IPS-18a (cell line): ENCODE data around the gene B3GNT5.
A peak's percentile ranks its signal among the peaks of the same experiment; 100 is the strongest.

Experiments used
- H3K27ac ChIP-seq: one replicate; pipeline ENCODE4 v1.5.1; 2013; ENCODE audit warnings: low read length
- H3K27me3 ChIP-seq: one replicate; pipeline ENCODE4 v1.6.1; 2013; ENCODE audit warnings: mild to moderate bottlenecking, low read length; ENCODE audit not compliant: control insufficient read depth, insufficient read depth
- H3K36me3 ChIP-seq: one replicate; pipeline ENCODE4 v1.6.1; 2013; ENCODE audit warnings: low read depth, low read length; ENCODE audit not compliant: control insufficient read depth
- H3K4me1 ChIP-seq: one replicate; pipeline ENCODE4 v1.6.1; 2013; ENCODE audit warnings: low read depth, low read length; ENCODE audit not compliant: control insufficient read depth
- H3K4me3 ChIP-seq: one replicate; pipeline ENCODE4 v1.5.1; 2013; ENCODE audit warnings: low read length
- H3K9ac ChIP-seq: one replicate; pipeline ENCODE4 v1.6.1; 2013; ENCODE audit warnings: mild to moderate bottlenecking, low read length, moderate library complexity
- H3K9me3 ChIP-seq: one replicate; pipeline ENCODE4 v1.6.1; 2013; ENCODE audit warnings: low read depth, low read length; ENCODE audit not compliant: control insufficient read depth

The B3GNT5 gene

GRCh38 chr3:183255348-183255730 is 2.3 kb downstream of the B3GNT5 start:
- Histone ChIP-seq H3K4me3 (peak overlapping the region; percentile 84), H3K4me1 (peaks cover 19% of the 10 kb centered on the region), H3K27ac (no peak overlapping the region), H3K9me3 (no peaks in the 10 kb centered on the region), H3K27me3 (peaks cover 43% of the 10 kb centered on the region), H3K9ac (peak overlapping the region; percentile 71), H3K36me3 (no peaks in the 10 kb centered on the region)

- peaks cover 27% of the 10 kb centered on the region for H3K4me1 ChIP-seq
- peaks cover 13% of the 10 kb centered on the region for H3K27me3 ChIP-seq
- H3K9ac ChIP-seq = no peak overlapping the region
- H3K4me3 ChIP-seq = no peak overlapping the region
- H3K36me3 ChIP-seq = no peaks in the 10 kb centered on the region
- H3K27ac ChIP-seq = no peak overlapping the region
- no peaks in the 10 kb centered on the region for H3K9me3 ChIP-seq
Observed at GRCh38 chr3:183259087-183259486, 6.0 kb downstream of the B3GNT5 start.

- H3K27me3 ChIP-seq = peaks cover 13% of the 10 kb centered on the region
Observed at GRCh38 chr3:183259621-183260020, 6.6 kb downstream of the B3GNT5 start.

GRCh38 chr3:183260167-183260904 is 7.3 kb downstream of the B3GNT5 start:
- Histone ChIP-seq H3K36me3 (no peaks in the 10 kb centered on the region), H3K9me3 (no peaks in the 10 kb centered on the region), H3K9ac (no peak overlapping the region), H3K4me3 (no peak overlapping the region), H3K4me1 (peaks cover 32% of the 10 kb centered on the region), H3K27me3 (peaks cover 6% of the 10 kb centered on the region), H3K27ac (no peak overlapping the region)

More at GRCh38 chr3:183259621-183260020, 6.6 kb downstream of the B3GNT5 start:
- Histone ChIP-seq H3K36me3 (no peaks in the 10 kb centered on the region), H3K4me1 (peaks cover 32% of the 10 kb centered on the region), H3K9me3 (no peaks in the 10 kb centered on the region), H3K4me3 (no peak overlapping the region), H3K9ac (no peak overlapping the region), H3K27ac (no peak overlapping the region)

- Histone ChIP-seq H3K4me3 (no peak overlapping the region), H3K9ac (no peak overlapping the region), H3K4me1 (peaks cover 34% of the 10 kb centered on the region), H3K9me3 (no peaks in the 10 kb centered on the region), H3K27ac (no peak overlapping the region), H3K27me3 (no peaks in the 10 kb centered on the region), H3K36me3 (no peaks in the 10 kb centered on the region)
Observed at GRCh38 chr3:183261151-183261724, 8.2 kb downstream of the B3GNT5 start.

- no peaks in the 10 kb centered on the region for H3K9me3 ChIP-seq
- H3K9ac ChIP-seq = no peak overlapping the region
- no peaks in the 10 kb centered on the region for H3K27me3 ChIP-seq
- peaks cover 44% of the 10 kb centered on the region for H3K4me1 ChIP-seq
- no peak overlapping the region for H3K4me3 ChIP-seq
- no peak overlapping the region for H3K27ac ChIP-seq
- H3K36me3 ChIP-seq = no peaks in the 10 kb centered on the region
Observed at GRCh38 chr3:183262875-183263378, 9.9 kb downstream of the B3GNT5 start.

- peak overlapping the region; percentile 65 for H3K27ac ChIP-seq
- no peaks in the 10 kb centered on the region for H3K9me3 ChIP-seq
- peak overlapping the region; percentile 55 for H3K9ac ChIP-seq
- peaks cover 57% of the 10 kb centered on the region for H3K4me1 ChIP-seq
- no peaks in the 10 kb centered on the region for H3K36me3 ChIP-seq
- no peak overlapping the region for H3K4me3 ChIP-seq
- H3K27me3 ChIP-seq = no peaks in the 10 kb centered on the region
Observed at GRCh38 chr3:183264268-183264667, 11.2 kb downstream of the B3GNT5 start.

GRCh38 chr3:183265157-183265642 is 12.1 kb downstream of the B3GNT5 start:
- no peaks in the 10 kb centered on the region for H3K9me3 ChIP-seq
- no peaks in the 10 kb centered on the region for H3K27me3 ChIP-seq
- H3K27ac ChIP-seq = peak overlapping the region; percentile 65
- peak overlapping the region; percentile 55 for H3K9ac ChIP-seq
- peaks cover 2% of the 10 kb centered on the region for H3K36me3 ChIP-seq
- H3K4me1 ChIP-seq = peaks cover 57% of the 10 kb centered on the region
- H3K4me3 ChIP-seq = peak overlapping the region; percentile 33

- Histone ChIP-seq H3K4me3 (peak overlapping the region; percentile 33), H3K9ac (peak overlapping the region; percentile 55), H3K4me1 (peaks cover 57% of the 10 kb centered on the region), H3K27me3 (no peaks in the 10 kb centered on the region), H3K9me3 (no peaks in the 10 kb centered on the region), H3K36me3 (peaks cover 5% of the 10 kb centered on the region), H3K27ac (peak overlapping the region; percentile 65)
Observed at GRCh38 chr3:183265834-183266417, 12.9 kb downstream of the B3GNT5 start.

GRCh38 chr3:183266454-183266853 is 13.4 kb downstream of the B3GNT5 start:
- peak overlapping the region; percentile 33 for H3K4me3 ChIP-seq
- no peak overlapping the region for H3K9ac ChIP-seq
- H3K27ac ChIP-seq = peak overlapping the region; percentile 65
- peaks cover 5% of the 10 kb centered on the region for H3K36me3 ChIP-seq
- peaks cover 57% of the 10 kb centered on the region for H3K4me1 ChIP-seq
- H3K9me3 ChIP-seq = no peaks in the 10 kb centered on the region
- no peaks in the 10 kb centered on the region for H3K27me3 ChIP-seq

GRCh38 chr3:183267140-183267539 is 14.1 kb downstream of the B3GNT5 start:
- Histone ChIP-seq H3K4me1 (peaks cover 57% of the 10 kb centered on the region), H3K27me3 (no peaks in the 10 kb centered on the region), H3K4me3 (no peak overlapping the region), H3K27ac (no peak overlapping the region), H3K36me3 (peaks cover 5% of the 10 kb centered on the region), H3K9ac (no peak overlapping the region), H3K9me3 (no peaks in the 10 kb centered on the region)
